Stimulated activated CD8-positive, alpha-beta memory T cell treated with anti-CD3 and anti-CD28 coated beads, Interleukin-7, amount 100 ng/mL, for 24 hours (primary cell): Measurements from ENCODE around the gene MYOZ1.

ENCODE experiments used
- DNase-seq: peaks from one replicate; pipeline ENCODE4 v3.0.0-alpha.2; 2020; ENCODE audit warnings: low read depth

Gene MYOZ1

GRCh38 chr10:73593110-73593509 lies 48.2 kb downstream of the MYOZ1 start:
- DNase-seq, result no peak

DNA sequence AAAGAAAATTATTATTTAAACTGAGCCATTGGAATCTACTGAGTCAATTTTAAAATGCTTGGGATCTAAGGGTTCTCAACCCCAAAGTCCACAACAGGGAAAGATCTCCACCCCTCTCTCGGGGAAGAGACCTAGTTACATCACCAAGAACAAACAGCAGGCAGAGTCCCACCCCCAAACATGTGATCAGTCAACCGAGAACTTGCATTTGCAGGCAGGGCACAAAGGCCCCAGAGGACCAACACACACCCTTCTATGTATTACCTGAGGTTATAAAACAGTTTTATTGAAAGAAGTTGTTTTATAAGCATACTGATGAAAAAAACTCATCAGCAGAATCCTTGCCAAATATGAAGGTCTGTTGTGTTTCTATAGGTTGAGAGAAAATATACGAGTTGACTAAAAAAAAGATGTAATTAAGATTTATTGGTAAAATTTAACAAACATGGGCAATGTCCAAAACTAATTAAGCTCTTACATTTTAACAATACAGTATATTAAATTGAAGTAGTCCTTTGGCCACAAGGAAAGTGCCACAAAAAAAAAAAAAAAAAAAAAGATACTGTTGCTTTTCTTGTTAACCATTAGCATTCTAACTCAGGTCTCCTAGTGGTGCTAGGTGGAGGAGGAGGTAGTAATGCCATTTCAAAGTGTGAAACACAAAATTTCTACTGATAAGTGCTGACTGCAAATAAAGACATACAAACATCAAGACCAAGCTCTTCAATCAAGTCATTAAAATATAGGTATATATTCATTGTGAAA lies 49.2 kb downstream of the MYOZ1 start:
- DNase-seq, result no peak

DNA sequence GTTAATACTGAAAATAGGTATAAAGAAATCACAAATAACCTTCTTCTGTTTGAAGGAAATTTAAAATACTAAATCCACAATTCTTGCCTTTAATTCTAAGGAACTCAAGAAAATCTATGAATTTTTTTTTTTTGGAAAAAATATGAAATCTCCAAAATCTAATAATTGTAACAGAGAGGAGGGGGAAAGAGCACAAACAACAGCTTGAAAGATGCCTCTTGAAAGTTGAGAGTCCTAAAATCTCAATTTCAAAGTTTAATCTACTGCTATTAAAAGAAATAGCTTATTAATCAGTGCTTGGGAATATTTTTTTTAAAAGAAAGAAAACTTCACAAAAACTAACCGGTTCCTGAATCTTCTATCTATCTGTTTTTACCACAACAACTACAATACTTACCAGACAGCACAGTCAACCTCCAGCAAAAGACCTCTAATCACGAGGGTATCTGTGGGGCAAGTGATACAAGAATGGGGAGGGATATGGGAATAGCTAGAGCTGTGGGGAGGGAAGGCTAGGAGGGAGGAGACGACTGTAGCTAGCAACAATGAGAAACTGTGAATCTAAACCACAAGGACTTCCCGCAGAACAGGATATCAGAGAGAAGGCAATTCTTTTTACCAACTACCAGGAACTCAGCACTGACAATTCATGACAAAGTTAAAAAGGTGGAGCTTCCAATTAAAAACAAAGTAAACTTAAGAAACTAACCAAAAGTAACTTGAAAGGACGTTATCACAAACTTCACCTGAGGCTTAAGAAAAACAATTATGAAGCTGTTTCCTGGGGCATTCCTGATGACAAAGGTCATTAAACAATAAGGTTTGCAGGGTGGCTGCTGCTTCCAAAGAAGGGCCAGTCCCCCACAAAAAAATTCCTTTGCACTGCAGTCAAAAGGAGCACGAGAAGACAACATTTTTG lies 50.1 kb downstream of the MYOZ1 start, which contains the start of gene USP54:
Gene USP54, minus strand, starts transcription at position 462 of the 919 bp plus-strand sequence. CDS start 15,684 bp downstream, outside the sequence.
- DNase-seq, result no peak

DNA sequence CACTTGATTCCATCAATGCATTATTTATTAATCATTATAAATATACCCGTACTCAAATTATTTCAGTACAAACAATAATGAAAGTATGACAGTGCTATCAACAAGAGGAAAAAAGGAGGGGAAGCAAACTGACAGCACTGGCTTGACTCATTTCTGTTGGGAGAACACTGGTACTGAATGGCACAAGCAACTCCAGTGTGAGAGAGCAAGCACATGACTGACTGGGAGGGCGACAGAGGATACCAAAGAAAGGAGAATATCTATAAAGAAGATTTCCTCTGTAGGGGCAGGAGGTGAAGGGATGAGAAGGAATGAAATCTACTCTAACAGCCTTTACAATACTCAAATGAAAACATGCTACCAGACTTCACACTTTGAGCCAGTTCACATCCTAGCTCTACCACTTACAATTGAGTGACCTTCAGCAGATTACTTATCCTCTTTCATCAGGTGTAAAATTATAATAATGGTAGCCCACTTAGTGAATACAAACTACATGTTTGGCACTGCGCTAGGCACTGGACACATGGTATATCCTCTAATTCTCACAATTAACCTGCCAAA lies 51.6 kb downstream of the MYOZ1 start:
- no peak for DNase-seq

- no peak for DNase-seq
Observed at GRCh38 chr10:73588656-73589055, 52.6 kb downstream of the MYOZ1 start.

- DNase-seq, result no peak
Observed at GRCh38 chr10:73586583-73586984, 54.7 kb downstream of the MYOZ1 start.

- DNase-seq, result no peak
Observed at GRCh38 chr10:73585327-73585726, 55.9 kb downstream of the MYOZ1 start.

- no peak for DNase-seq
Observed at GRCh38 chr10:73584737-73585136, 56.5 kb downstream of the MYOZ1 start.

- DNase-seq, result no peak
Observed at GRCh38 chr10:73581918-73582317, 59.4 kb downstream of the MYOZ1 start.
